Endothelial cell (in vitro differentiated cells): ENCODE measurements around the gene RAPGEF1. TPM values are rescaled to one million over a fixed set of nuclear protein-coding genes. Genes with fewer than 3 reads are reported as not detected.

Source experiments
- DNase-seq: peaks from one replicate; pipeline ENCODE4 v3.0.0; 2021; ENCODE audit warnings: low spot score
- H3K27ac Mint-ChIP-seq: one replicate; pipeline ENCODE4 v1.8.0; 2021; ENCODE audit warnings: mixed read lengths, inconsistent platforms; ENCODE audit not compliant: unreplicated experiment
- H3K27me3 Mint-ChIP-seq: one replicate; pipeline ENCODE4 v1.8.0; 2021; ENCODE audit warnings: mild to moderate bottlenecking, moderate library complexity, mixed read lengths, inconsistent platforms; ENCODE audit not compliant: unreplicated experiment
- H3K36me3 Mint-ChIP-seq: one replicate; pipeline ENCODE4 v1.8.0; 2021; ENCODE audit warnings: mild to moderate bottlenecking, low read depth, mixed read lengths, inconsistent platforms; ENCODE audit not compliant: unreplicated experiment
- H3K4me1 Mint-ChIP-seq: one replicate; pipeline ENCODE4 v1.8.0; 2021; ENCODE audit warnings: mild to moderate bottlenecking, mixed read lengths, inconsistent platforms; ENCODE audit not compliant: unreplicated experiment
- H3K4me3 Mint-ChIP-seq: one replicate; pipeline ENCODE4 v1.8.0; 2021; ENCODE audit warnings: mild to moderate bottlenecking, mixed read lengths, inconsistent platforms; ENCODE audit not compliant: unreplicated experiment
- H3K9me3 Mint-ChIP-seq: one replicate; pipeline ENCODE4 v1.8.0; 2021; ENCODE audit warnings: mixed read lengths, inconsistent platforms; ENCODE audit not compliant: unreplicated experiment
- total RNA-seq: library from RNA; stranded (reverse); fragmentation: NEBNext Ultra II Directional; extraction: Animal tissue kit (Norgen Biotek cat#: 25700); gene quantifications from one replicate; pipeline ENCODE4 v1.2.1, GENCODE V29; 2021; ENCODE audit not compliant: unreplicated experiment
- TF ChIP-seq, protein P1 (sequence below): fragments of 200-600 bp; sonication (generic); IDR thresholded peaks from one replicate; pipeline ENCODE4 v1.5.0; 2021; ENCODE audit warnings: antibody characterized with exemption; ENCODE audit not compliant: unreplicated experiment

The RAPGEF1 gene
- total RNA-seq, 1 donor from 2014 or later, result 226 TPM

DNA sequence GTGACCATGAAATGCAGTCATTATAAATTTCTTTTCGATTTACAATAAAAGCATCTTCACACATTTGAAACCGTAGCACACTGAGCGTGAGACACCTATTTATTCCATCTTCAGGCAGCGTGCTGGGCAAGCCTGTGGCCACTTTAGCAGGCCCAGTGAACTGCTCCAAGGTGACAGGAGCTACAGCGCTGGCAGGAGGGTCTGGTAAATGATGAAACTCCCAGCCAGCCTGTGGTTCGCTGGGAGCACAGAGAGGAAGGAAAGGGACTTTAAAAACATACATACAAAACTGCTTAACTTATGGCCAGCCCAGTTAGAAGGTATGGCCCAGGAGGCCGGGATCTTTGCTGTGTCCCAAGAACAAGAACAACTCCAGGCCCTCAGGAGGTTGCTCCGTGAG, 5.1 kb downstream of the RAPGEF1 start:
- peaks cover 80% of the 10 kb centered on the region for H3K4me1 Mint-ChIP-seq
- no peaks in the 10 kb centered on the region for H3K9me3 Mint-ChIP-seq
- peak overlapping the region; percentile 79 for H3K4me3 Mint-ChIP-seq
- TF ChIP-seq, protein P1, sequence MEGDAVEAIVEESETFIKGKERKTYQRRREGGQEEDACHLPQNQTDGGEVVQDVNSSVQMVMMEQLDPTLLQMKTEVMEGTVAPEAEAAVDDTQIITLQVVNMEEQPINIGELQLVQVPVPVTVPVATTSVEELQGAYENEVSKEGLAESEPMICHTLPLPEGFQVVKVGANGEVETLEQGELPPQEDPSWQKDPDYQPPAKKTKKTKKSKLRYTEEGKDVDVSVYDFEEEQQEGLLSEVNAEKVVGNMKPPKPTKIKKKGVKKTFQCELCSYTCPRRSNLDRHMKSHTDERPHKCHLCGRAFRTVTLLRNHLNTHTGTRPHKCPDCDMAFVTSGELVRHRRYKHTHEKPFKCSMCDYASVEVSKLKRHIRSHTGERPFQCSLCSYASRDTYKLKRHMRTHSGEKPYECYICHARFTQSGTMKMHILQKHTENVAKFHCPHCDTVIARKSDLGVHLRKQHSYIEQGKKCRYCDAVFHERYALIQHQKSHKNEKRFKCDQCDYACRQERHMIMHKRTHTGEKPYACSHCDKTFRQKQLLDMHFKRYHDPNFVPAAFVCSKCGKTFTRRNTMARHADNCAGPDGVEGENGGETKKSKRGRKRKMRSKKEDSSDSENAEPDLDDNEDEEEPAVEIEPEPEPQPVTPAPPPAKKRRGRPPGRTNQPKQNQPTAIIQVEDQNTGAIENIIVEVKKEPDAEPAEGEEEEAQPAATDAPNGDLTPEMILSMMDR, result no peak
- H3K27me3 Mint-ChIP-seq, result peaks cover 9% of the 10 kb centered on the region
- DNase-seq, result no peak
- H3K27ac Mint-ChIP-seq, result peak overlapping the region; percentile 95
- peaks cover 19% of the 10 kb centered on the region for H3K36me3 Mint-ChIP-seq

GRCh38 chr9:131734165-131734610, 5.7 kb downstream of the RAPGEF1 start:
- DNase-seq, result no peak
- Mint-ChIP-seq H3K4me1 (peaks cover 85% of the 10 kb centered on the region), H3K9me3 (no peaks in the 10 kb centered on the region), H3K27ac (peak overlapping the region; percentile 95), H3K4me3 (peak overlapping the region; percentile 39), H3K27me3 (peaks cover 9% of the 10 kb centered on the region), H3K36me3 (peaks cover 19% of the 10 kb centered on the region)
- TF ChIP-seq, protein P1, result no peak

DNA sequence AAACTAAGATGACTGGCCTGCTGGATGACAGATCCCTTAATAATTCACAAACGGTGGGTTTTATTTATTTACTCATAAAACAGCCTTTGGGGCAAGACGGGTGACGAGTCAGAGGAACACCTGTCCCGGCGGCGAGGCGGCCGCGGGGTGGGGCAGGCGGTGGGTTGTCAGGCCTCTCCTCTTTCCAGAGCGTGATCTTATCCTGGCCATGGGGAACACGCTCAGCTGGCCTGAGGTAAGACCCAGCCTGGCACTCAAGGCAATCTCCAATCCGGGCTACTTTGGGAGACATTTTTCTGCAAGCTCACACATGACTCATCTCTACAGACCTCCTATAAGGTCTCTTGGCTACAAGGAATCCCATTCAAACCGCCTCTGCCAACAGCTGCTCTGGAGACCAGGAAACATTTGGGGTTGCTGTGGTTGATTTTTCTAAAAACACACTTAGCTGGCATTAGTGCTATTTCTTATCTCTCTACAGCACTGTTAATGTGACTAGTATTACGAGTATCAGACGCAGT, 6.3 kb downstream of the RAPGEF1 start:
- H3K4me3 Mint-ChIP-seq, result peak overlapping the region; percentile 27
- no peaks in the 10 kb centered on the region for H3K9me3 Mint-ChIP-seq
- no peak for DNase-seq
- TF ChIP-seq, protein P1, result no peak
- peaks cover 9% of the 10 kb centered on the region for H3K27me3 Mint-ChIP-seq
- peaks cover 83% of the 10 kb centered on the region for H3K4me1 Mint-ChIP-seq
- H3K27ac Mint-ChIP-seq, result peak overlapping the region; percentile 90
- H3K36me3 Mint-ChIP-seq, result peaks cover 19% of the 10 kb centered on the region

- H3K27me3 Mint-ChIP-seq, result peaks cover 9% of the 10 kb centered on the region
- H3K4me3 Mint-ChIP-seq, result peak overlapping the region; percentile 17
- peak overlapping the region; percentile 97 for H3K27ac Mint-ChIP-seq
- no peak for DNase-seq
- H3K9me3 Mint-ChIP-seq, result no peaks in the 10 kb centered on the region
- peaks cover 19% of the 10 kb centered on the region for H3K36me3 Mint-ChIP-seq
- H3K4me1 Mint-ChIP-seq, result peaks cover 87% of the 10 kb centered on the region
- TF ChIP-seq, protein P1, result no peak
Measured at GRCh38 chr9:131732636-131733289, 7.1 kb downstream of the RAPGEF1 start.

DNA sequence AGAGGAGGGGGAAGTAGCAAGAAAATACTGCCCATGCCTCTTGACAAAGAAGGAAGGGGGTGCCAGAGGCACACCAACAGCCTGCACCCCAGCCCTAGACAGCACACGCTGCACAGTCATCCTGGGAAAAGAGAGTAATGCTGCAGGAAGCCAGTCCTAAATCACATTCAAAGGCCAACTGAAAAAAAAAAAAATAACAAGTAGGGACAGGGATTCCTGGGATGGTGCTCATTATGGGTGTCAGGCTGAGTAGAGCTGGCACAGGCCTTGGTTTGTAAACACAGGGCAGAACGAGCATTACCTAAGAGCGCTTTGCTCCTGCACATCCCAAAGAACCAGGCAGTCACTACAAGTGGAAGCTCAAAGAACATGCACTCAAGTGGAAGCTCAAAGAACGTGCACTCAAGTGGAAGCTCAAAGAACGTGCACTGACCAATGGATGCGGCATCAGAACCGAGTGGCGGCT, 7.8 kb downstream of the RAPGEF1 start:
- TF ChIP-seq, protein P1, result no peak
- H3K36me3 Mint-ChIP-seq, result peaks cover 22% of the 10 kb centered on the region
- peak overlapping the region; percentile 17 for H3K4me3 Mint-ChIP-seq
- DNase-seq, result no peak
- no peaks in the 10 kb centered on the region for H3K9me3 Mint-ChIP-seq
- peak overlapping the region; percentile 97 for H3K27ac Mint-ChIP-seq
- peaks cover 89% of the 10 kb centered on the region for H3K4me1 Mint-ChIP-seq
- peaks cover 6% of the 10 kb centered on the region for H3K27me3 Mint-ChIP-seq
